ENCODE results near the gene GOSR1. TPM values are rescaled to one million over a fixed set of nuclear protein-coding genes. Genes with fewer than 3 reads are reported as not detected.
"Not testable (repeated sequence)": the region's sequence is repeated elsewhere in the genome, so short reads cannot be mapped to it uniquely, and the experiment has no call there.

GOSR1 gene
- total RNA-seq, 3 donors from 2014 or later (not counting 1 experiment from before 2014, with no cell fraction given) = 45.0 to 57.5 (median 54.4) TPM

GRCh38 chr17:30570596-30571265, 93.5 kb downstream of the GOSR1 start:
- Mint-ChIP-seq H3K4me3 (no peak overlapping the region), H3K9me3 (no peaks in the 10 kb centered on the region), H3K4me1 (no peaks in the 10 kb centered on the region), H3K27me3 (ENCODE audit: low read depth in 2 of 2) (peaks cover 6% of the 10 kb centered on the region in 2 donors), H3K36me3 (no peaks in the 10 kb centered on the region), H3K27ac (no peak overlapping the region)
- no peak for TF ChIP-seq CTCF (IDR thresholded peaks at IDR 0.05)
- no peak overlapping the region for H3K4me3 ChIP-seq (ENCODE audit: low read length)
- no peaks in the 10 kb centered on the region for H3K36me3 ChIP-seq (ENCODE audit: control insufficient read depth, insufficient read depth, low read length)
- WGBS (ENCODE audit: insufficient coverage) = 53% methylated on average over 8 of the region's 9 CpGs
- H3K27me3 ChIP-seq (ENCODE audit: control insufficient read depth, insufficient read depth, low read length) = no peaks in the 10 kb centered on the region
- intact Hi-C loops (cut with micrococcal nuclease) = no loop called here
- no peaks in the 10 kb centered on the region for H3K9me3 ChIP-seq (ENCODE audit: control insufficient read depth, insufficient read depth, low read length)
- ATAC-seq (no peak), DNase-seq (no peak)
- no peak overlapping the region for H3K27ac ChIP-seq (ENCODE audit: low read length)
- no peaks in the 10 kb centered on the region for H3K4me1 ChIP-seq (ENCODE audit: control insufficient read depth, insufficient read depth, low read length)

- H3K4me1 Mint-ChIP-seq; H3K36me3 ChIP-seq (ENCODE audit: control insufficient read depth, insufficient read depth, low read length); DNase-seq; H3K4me3 ChIP-seq (ENCODE audit: low read length); intact Hi-C loops (cut with micrococcal nuclease); ATAC-seq; H3K27ac ChIP-seq (ENCODE audit: low read length); H3K9me3 ChIP-seq (ENCODE audit: control insufficient read depth, insufficient read depth, low read length); H3K27me3 Mint-ChIP-seq (ENCODE audit: low read depth in 2 of 2); H3K27me3 ChIP-seq (ENCODE audit: control insufficient read depth, insufficient read depth, low read length); H3K36me3 Mint-ChIP-seq; H3K9me3 Mint-ChIP-seq; H3K27ac Mint-ChIP-seq; H3K4me1 ChIP-seq (ENCODE audit: control insufficient read depth, insufficient read depth, low read length); H3K4me3 Mint-ChIP-seq: not testable (repeated sequence)
- 89% methylated on average over 14 of the region's 14 CpGs for WGBS (ENCODE audit: insufficient coverage)
Observed at GRCh38 chr17:30571404-30571803, 94.2 kb downstream of the GOSR1 start.

- no peak for DNase-seq
- Histone ChIP-seq H3K27ac (ENCODE audit: low read length) (no peak overlapping the region), H3K36me3 (ENCODE audit: control insufficient read depth, insufficient read depth, low read length) (no peaks in the 10 kb centered on the region), H3K27me3 (ENCODE audit: control insufficient read depth, insufficient read depth, low read length) (no peaks in the 10 kb centered on the region), H3K4me1 (ENCODE audit: control insufficient read depth, insufficient read depth, low read length) (no peaks in the 10 kb centered on the region), H3K4me3 (ENCODE audit: low read length) (no peak overlapping the region), H3K9me3 (ENCODE audit: control insufficient read depth, insufficient read depth, low read length) (no peaks in the 10 kb centered on the region)
- H3K36me3 Mint-ChIP-seq = no peaks in the 10 kb centered on the region
- H3K27me3 Mint-ChIP-seq (ENCODE audit: low read depth in 2 of 2) = peaks cover 6% of the 10 kb centered on the region in 2 donors
- H3K4me3 Mint-ChIP-seq = no peak overlapping the region
- no peak overlapping the region for H3K27ac Mint-ChIP-seq
- TF ChIP-seq CTCF (IDR thresholded peaks at IDR 0.05) = no peak
- ATAC-seq = no peak
- WGBS (ENCODE audit: insufficient coverage) = 85% methylated on average over 7 of the region's 7 CpGs
- intact Hi-C loops (cut with micrococcal nuclease) = no loop called here
- H3K4me1 Mint-ChIP-seq = no peaks in the 10 kb centered on the region
- H3K9me3 Mint-ChIP-seq = no peaks in the 10 kb centered on the region
Observed at GRCh38 chr17:30571921-30572320, 94.7 kb downstream of the GOSR1 start.

- H3K27ac Mint-ChIP-seq; H3K27ac ChIP-seq (ENCODE audit: low read length); H3K9me3 ChIP-seq (ENCODE audit: control insufficient read depth, insufficient read depth, low read length); H3K9me3 Mint-ChIP-seq; H3K4me3 Mint-ChIP-seq; H3K36me3 ChIP-seq (ENCODE audit: control insufficient read depth, insufficient read depth, low read length); H3K36me3 Mint-ChIP-seq; DNase-seq; intact Hi-C loops (cut with micrococcal nuclease); H3K4me1 Mint-ChIP-seq; H3K27me3 Mint-ChIP-seq (ENCODE audit: low read depth in 2 of 2); H3K4me3 ChIP-seq (ENCODE audit: low read length); ATAC-seq; H3K4me1 ChIP-seq (ENCODE audit: control insufficient read depth, insufficient read depth, low read length); H3K27me3 ChIP-seq (ENCODE audit: control insufficient read depth, insufficient read depth, low read length): not testable (repeated sequence)
- WGBS (ENCODE audit: insufficient coverage) = 93% methylated on average over 13 of the region's 17 CpGs
Observed at GRCh38 chr17:30572651-30573554, 95.7 kb downstream of the GOSR1 start.

All from natural killer cell (primary cell).